GM12878 (cell line): ENCODE results near the gene TMEM263.

Experiments
- EGR1 ChIP-seq, 2 experiments: IDR thresholded peaks; 1 replicate in 1 of 2; 2 replicates in 1 of 2; pipeline ENCODE4 v1.6.1; 2011 to 2012; ENCODE audit warnings: low read depth in 2 of 2, low read length in 2 of 2, borderline replicate concordance in 1 of 2, mild to moderate bottlenecking in 1 of 2, moderate library complexity in 1 of 2
- ZZZ3 ChIP-seq: IDR thresholded peaks from 2 replicates; pipeline ENCODE4 v1.6.1; 2011; ENCODE audit warnings: low read depth; ENCODE audit not compliant: control insufficient read depth, insufficient read length
- TF ChIP-seq, protein P1 (sequence below), 3 experiments: IDR thresholded peaks in 2 of 3; conservative IDR thresholded peaks in 1 of 3; 2 replicates each; pipeline ENCODE4 v1.5.1; 2011; ENCODE audit warnings: low read depth in 3 of 3, low read length in 3 of 3, mild to moderate bottlenecking in 3 of 3, control low read depth in 2 of 3, moderate library complexity in 2 of 3, inconsistent platforms in 1 of 3, mixed read lengths in 1 of 3; ENCODE audit not compliant: control insufficient read depth in 2 of 3, insufficient read depth in 1 of 3; ENCODE audit errors: extremely low read depth in 1 of 3

DNA sequence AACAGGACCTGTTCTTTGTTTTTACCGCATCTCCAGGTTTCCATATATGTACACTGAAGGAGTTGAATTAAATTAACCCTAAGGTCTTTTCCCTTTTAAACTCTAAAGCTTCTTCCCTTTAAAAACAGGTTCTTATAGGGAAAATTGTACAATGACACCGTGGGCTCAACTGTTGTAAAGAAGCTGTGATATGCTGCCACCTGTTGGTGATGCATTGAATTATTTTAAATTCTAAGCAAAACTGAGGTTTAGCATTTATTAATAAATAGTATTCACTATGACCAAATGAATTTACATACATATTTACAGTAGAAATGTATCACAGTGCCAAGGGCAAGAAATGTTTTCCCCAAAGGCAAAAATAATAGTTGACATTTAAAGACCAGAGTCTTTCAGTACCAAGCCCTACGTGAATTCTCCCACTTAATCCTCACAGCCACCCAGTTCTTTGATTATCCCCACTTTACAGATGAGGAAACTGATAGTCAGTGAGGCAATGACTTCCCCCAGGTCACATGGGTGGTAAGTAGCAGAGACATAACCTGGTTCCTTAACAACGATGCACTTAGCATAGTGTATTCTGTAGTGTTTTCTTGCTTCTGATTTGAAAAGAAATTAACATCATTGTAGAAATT, 35.7 kb upstream of the TMEM263 start:
- TF ChIP-seq ZZZ3 (no peak), EGR1 (IDR thresholded peaks at IDR 0.05; ENCODE audit: borderline replicate concordance in 1 of 2, low read depth in 2 of 2, low read length in 2 of 2) (no peak)
- TF ChIP-seq, protein P1, sequence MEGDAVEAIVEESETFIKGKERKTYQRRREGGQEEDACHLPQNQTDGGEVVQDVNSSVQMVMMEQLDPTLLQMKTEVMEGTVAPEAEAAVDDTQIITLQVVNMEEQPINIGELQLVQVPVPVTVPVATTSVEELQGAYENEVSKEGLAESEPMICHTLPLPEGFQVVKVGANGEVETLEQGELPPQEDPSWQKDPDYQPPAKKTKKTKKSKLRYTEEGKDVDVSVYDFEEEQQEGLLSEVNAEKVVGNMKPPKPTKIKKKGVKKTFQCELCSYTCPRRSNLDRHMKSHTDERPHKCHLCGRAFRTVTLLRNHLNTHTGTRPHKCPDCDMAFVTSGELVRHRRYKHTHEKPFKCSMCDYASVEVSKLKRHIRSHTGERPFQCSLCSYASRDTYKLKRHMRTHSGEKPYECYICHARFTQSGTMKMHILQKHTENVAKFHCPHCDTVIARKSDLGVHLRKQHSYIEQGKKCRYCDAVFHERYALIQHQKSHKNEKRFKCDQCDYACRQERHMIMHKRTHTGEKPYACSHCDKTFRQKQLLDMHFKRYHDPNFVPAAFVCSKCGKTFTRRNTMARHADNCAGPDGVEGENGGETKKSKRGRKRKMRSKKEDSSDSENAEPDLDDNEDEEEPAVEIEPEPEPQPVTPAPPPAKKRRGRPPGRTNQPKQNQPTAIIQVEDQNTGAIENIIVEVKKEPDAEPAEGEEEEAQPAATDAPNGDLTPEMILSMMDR (IDR thresholded peaks at IDR 0.05 in 2 of 3, conservative IDR thresholded peaks at IDR 0.05 in 1 of 3; ENCODE audit: control insufficient read depth in 2 of 3, extremely low read depth in 1 of 3, insufficient read depth in 1 of 3, low read depth in 3 of 3, low read length in 3 of 3): peak; percentile 55 to 73 (median 64)
